Mesenchymal stem cell (in vitro differentiated cells and primary cell): ENCODE data around the gene SNRPD3.

Source experiments
- DNase-seq: peaks from one replicate; pipeline ENCODE4 v3.0.0-alpha.2; 2013
- H2AFZ ChIP-seq: one replicate; pipeline ENCODE4 v1.6.1; 2013; ENCODE audit warnings: low read depth, mild to moderate bottlenecking, control low read depth, inconsistent platforms, low read length, moderate library complexity
- H2AK5ac ChIP-seq: 2 replicates; pipeline ENCODE4 v1.6.1; 2013; ENCODE audit warnings: low read length, moderate library complexity, mild to moderate bottlenecking, inconsistent platforms; ENCODE audit not compliant: severe bottlenecking
- H2BK120ac ChIP-seq: one replicate; pipeline ENCODE4 v1.6.1; 2013; ENCODE audit warnings: low read depth, mild to moderate bottlenecking, inconsistent platforms, low read length, moderate library complexity
- H2BK12ac ChIP-seq, 2 experiments: one replicate each; pipeline ENCODE4 v1.6.1; 2013; ENCODE audit warnings: inconsistent platforms in 2 of 2, low read length in 2 of 2, mild to moderate bottlenecking in 2 of 2, moderate library complexity in 2 of 2, control low read depth in 1 of 2
- H2BK15ac ChIP-seq: one replicate; pipeline ENCODE4 v1.6.1; 2013; ENCODE audit warnings: mild to moderate bottlenecking, low read depth, inconsistent platforms; ENCODE audit not compliant: poor library complexity, severe bottlenecking
- H2BK5ac ChIP-seq: 2 replicates; pipeline ENCODE4 v1.6.1; 2013; ENCODE audit warnings: low read depth, mild to moderate bottlenecking, low read length, control low read depth, inconsistent platforms; ENCODE audit not compliant: poor library complexity, severe bottlenecking
- H3K14ac ChIP-seq, 2 experiments: one replicate each; pipeline ENCODE4 v1.6.1; 2013; ENCODE audit warnings: inconsistent platforms in 2 of 2, low read length in 2 of 2, control low read depth in 1 of 2, mild to moderate bottlenecking in 1 of 2, moderate library complexity in 1 of 2
- H3K18ac ChIP-seq, 2 experiments: one replicate each; pipeline ENCODE4 v1.6.1; 2013; ENCODE audit warnings: inconsistent platforms in 2 of 2, low read length in 2 of 2, control low read depth in 1 of 2, low read depth in 1 of 2, mild to moderate bottlenecking in 1 of 2
- H3K23ac ChIP-seq, 2 experiments: one replicate each; pipeline ENCODE4 v1.6.1; 2013; ENCODE audit warnings: inconsistent platforms in 2 of 2, low read length in 2 of 2, mild to moderate bottlenecking in 2 of 2, moderate library complexity in 2 of 2, control low read depth in 1 of 2
- H3K27ac ChIP-seq: 2 replicates; pipeline ENCODE4 v1.5.1; 2013; ENCODE audit warnings: mild to moderate bottlenecking, moderate library complexity, low read length, control low read depth, inconsistent platforms; ENCODE audit not compliant: poor library complexity, severe bottlenecking
- H3K27me3 ChIP-seq, 2 experiments: 2 replicates each; pipeline versions ENCODE4 v1.6.1 to v1.7.0; 2013; ENCODE audit warnings: low read length in 2 of 2, mild to moderate bottlenecking in 2 of 2, moderate library complexity in 2 of 2, control low read depth in 1 of 2, inconsistent platforms in 1 of 2; ENCODE audit not compliant: control insufficient read depth in 1 of 2, insufficient read depth in 1 of 2
- H3K36me3 ChIP-seq, 2 experiments: 2 replicates each; pipeline versions ENCODE4 v1.6.1 to v1.7.0; 2013; ENCODE audit warnings: low read length in 2 of 2, control low read depth in 1 of 2, inconsistent platforms in 1 of 2, low read depth in 1 of 2, mild to moderate bottlenecking in 1 of 2; ENCODE audit not compliant: insufficient read depth in 2 of 2, control insufficient read depth in 1 of 2
- H3K4ac ChIP-seq, 2 experiments: one replicate each; pipeline ENCODE4 v1.6.1; 2013; ENCODE audit warnings: inconsistent platforms in 2 of 2, low read length in 2 of 2, mild to moderate bottlenecking in 2 of 2, moderate library complexity in 2 of 2, control low read depth in 1 of 2, low read depth in 1 of 2
- H3K4me1 ChIP-seq: 2 replicates; pipeline ENCODE4 v1.6.1; 2013; ENCODE audit warnings: low read depth, low read length, control low read depth; ENCODE audit not compliant: control insufficient read depth, insufficient read depth
- H3K4me2 ChIP-seq: 2 replicates; pipeline ENCODE4 v1.6.1; 2013; ENCODE audit warnings: low read length, mild to moderate bottlenecking, inconsistent platforms; ENCODE audit not compliant: poor library complexity, severe bottlenecking
- H3K4me3 ChIP-seq, 2 experiments: 2 replicates each; pipeline versions ENCODE4 v1.5.1 to v1.7.0; 2013; ENCODE audit warnings: low read length in 2 of 2, mild to moderate bottlenecking in 2 of 2, control low read depth in 1 of 2, low read depth in 1 of 2; ENCODE audit not compliant: insufficient read depth in 1 of 2
- H3K79me1 ChIP-seq: replicated peaks from 2 replicates; pipeline ENCODE4 v1.6.1; 2013; ENCODE audit warnings: mild to moderate bottlenecking, control low read depth, low read length, inconsistent platforms; ENCODE audit not compliant: poor library complexity, severe bottlenecking
- H3K9ac ChIP-seq: 2 replicates; pipeline ENCODE4 v1.7.0; 2013; ENCODE audit warnings: mild to moderate bottlenecking, low read length, moderate library complexity
- H3K9me3 ChIP-seq: 2 replicates; pipeline ENCODE4 v1.7.0; 2013; ENCODE audit warnings: mild to moderate bottlenecking, low read length; ENCODE audit not compliant: control insufficient read depth
- H4K8ac ChIP-seq: one replicate; pipeline ENCODE4 v1.6.1; 2013; ENCODE audit warnings: inconsistent platforms, mild to moderate bottlenecking, low read length, moderate library complexity
- H4K91ac ChIP-seq: one replicate; pipeline ENCODE4 v1.6.1; 2013; ENCODE audit warnings: mild to moderate bottlenecking, low read length, inconsistent platforms
- WGBS: methylation state at CpG from one replicate; pipeline ENCODE4 v1.1.7; 2013; ENCODE audit warnings: mixed read lengths; 5-methylcytosine and 5-hydroxymethylcytosine counted together

SNRPD3 gene

DNA sequence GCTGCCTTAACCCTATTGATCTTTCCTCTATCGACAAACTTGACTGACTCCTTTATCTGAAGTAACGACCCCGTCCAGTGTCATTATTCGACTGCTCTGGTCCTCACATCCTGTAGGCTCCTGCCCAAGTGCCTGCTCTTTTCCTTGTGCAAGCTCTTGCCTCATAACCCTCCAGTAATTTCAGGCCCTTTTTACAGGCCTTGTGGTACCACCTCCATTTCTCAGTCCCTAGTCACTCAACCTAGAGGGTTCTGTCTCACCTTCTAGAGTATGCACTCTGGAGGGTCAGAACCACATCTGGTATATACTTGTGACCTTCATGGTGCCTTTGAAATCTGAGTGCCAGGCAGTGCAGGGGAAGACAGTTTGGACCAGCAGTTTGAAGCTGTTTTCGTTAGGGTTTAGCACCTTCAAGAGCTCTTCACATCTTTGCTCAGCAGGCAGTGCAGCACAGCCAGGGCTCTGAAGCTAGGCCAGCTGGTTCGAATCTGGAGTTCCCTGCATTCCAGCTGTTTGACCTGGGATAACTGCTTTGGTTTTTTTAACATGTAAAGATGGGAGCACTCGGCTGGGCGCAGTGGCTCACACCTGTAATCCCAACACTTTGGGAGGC lies 11.2 kb downstream of the SNRPD3 start:
- H3K36me3 ChIP-seq: peaks cover 44 to 76% of the 10 kb centered on the region in 2 experiments
- H4K8ac ChIP-seq: no peak overlapping the region
- DNase-seq: no peak
- H3K27ac ChIP-seq: no peak overlapping the region
- H3K9me3 ChIP-seq: no peaks in the 10 kb centered on the region
- H3K9ac ChIP-seq: no peak overlapping the region
- H4K91ac ChIP-seq: no peak overlapping the region
- no peak overlapping the region for H3K4ac ChIP-seq
- 86% methylated on average over 8 of the region's 8 CpGs for WGBS
- no peak overlapping the region for H2BK15ac ChIP-seq
- no peak overlapping the region for H3K4me2 ChIP-seq
- H2BK12ac ChIP-seq: no peak overlapping the region
- H2BK120ac ChIP-seq: no peak overlapping the region
- H3K79me1 ChIP-seq: peaks cover 33% of the 10 kb centered on the region
- no peak overlapping the region for H2BK5ac ChIP-seq
- no peak overlapping the region for H3K18ac ChIP-seq
- H3K27me3 ChIP-seq: no peaks in the 10 kb centered on the region
- H3K14ac ChIP-seq: no peak overlapping the region
- H3K4me1 ChIP-seq: peaks cover 7% of the 10 kb centered on the region
- no peak overlapping the region for H2AK5ac ChIP-seq
- no peak overlapping the region for H3K23ac ChIP-seq
- no peak overlapping the region for H2AFZ ChIP-seq
- H3K4me3 ChIP-seq: no peak overlapping the region

DNA sequence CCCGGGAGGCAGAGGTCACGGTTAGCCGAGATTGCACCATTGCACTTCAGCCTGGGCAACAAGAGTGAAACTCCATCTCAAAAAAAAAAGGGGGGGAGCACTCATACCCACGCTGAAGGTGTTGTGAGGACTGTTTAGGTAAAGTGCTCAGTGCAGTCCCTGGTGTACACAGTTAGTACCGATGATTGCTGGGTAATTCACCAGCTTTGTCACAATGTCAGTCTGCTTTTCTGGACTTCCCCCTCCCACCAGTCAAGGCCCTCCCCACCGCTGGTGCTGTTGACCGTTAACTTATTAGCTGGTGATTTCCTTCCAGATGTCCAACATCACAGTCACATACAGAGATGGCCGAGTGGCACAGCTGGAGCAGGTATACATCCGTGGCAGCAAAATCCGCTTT lies 11.9 kb downstream of the SNRPD3 start:
- Histone ChIP-seq H3K9me3 (no peaks in the 10 kb centered on the region), H3K79me1 (peaks cover 37% of the 10 kb centered on the region), H3K23ac (no peak overlapping the region), H3K4me3 (no peak overlapping the region), H2BK5ac (no peak overlapping the region), H2AFZ (no peak overlapping the region), H3K9ac (no peak overlapping the region), H4K8ac (no peak overlapping the region), H2BK15ac (no peak overlapping the region), H3K18ac (no peak overlapping the region), H3K27me3 (no peaks in the 10 kb centered on the region), H3K27ac (no peak overlapping the region), H3K4ac (no peak overlapping the region), H4K91ac (no peak overlapping the region), H2BK120ac (no peak overlapping the region), H3K4me2 (no peak overlapping the region), H3K36me3 (peaks cover 48 to 79% of the 10 kb centered on the region in 2 experiments), H3K14ac (no peak overlapping the region), H3K4me1 (peaks cover 7% of the 10 kb centered on the region), H2AK5ac (no peak overlapping the region), H2BK12ac (no peak overlapping the region)
- WGBS: 96% methylated on average over 10 of the region's 10 CpGs
- no peak for DNase-seq

DNA sequence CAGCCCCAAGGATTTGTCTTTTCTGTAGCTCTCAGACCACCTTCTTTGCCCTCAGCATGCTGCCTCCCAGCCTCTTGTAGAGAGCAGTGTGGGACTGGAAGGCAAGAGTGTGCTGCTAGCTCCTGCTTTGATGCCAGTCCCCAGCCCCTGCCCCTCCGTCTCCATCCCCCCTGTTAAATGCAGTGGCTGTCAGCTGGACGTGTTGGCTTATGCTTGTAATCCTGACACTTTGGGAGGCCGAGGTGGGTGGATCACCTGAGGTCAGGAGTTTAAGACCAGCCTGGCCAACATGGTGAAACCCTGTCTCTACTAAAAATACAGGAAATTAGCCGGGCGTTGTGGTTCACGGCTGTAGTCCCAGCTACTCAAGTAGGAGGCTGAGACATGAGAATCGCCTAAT lies 15.5 kb downstream of the SNRPD3 start:
- H4K91ac ChIP-seq: no peak overlapping the region
- no peak overlapping the region for H3K27ac ChIP-seq
- H2BK5ac ChIP-seq: no peak overlapping the region
- H3K79me1 ChIP-seq: peaks cover 38% of the 10 kb centered on the region
- no peak overlapping the region for H2AFZ ChIP-seq
- no peaks in the 10 kb centered on the region for H3K27me3 ChIP-seq
- DNase-seq: no peak
- H3K4me2 ChIP-seq: no peak overlapping the region
- H2AK5ac ChIP-seq: no peak overlapping the region
- H3K4me1 ChIP-seq: peaks cover 4% of the 10 kb centered on the region
- 98% methylated on average over 7 of the region's 7 CpGs for WGBS
- no peak overlapping the region for H3K4ac ChIP-seq
- no peak overlapping the region for H4K8ac ChIP-seq
- peaks cover 51 to 84% of the 10 kb centered on the region in 2 experiments for H3K36me3 ChIP-seq
- no peaks in the 10 kb centered on the region for H3K9me3 ChIP-seq
- no peak overlapping the region for H2BK12ac ChIP-seq
- H3K18ac ChIP-seq: no peak overlapping the region
- H2BK15ac ChIP-seq: no peak overlapping the region
- H2BK120ac ChIP-seq: no peak overlapping the region
- H3K4me3 ChIP-seq: no peak overlapping the region
- no peak overlapping the region for H3K14ac ChIP-seq
- no peak overlapping the region for H3K23ac ChIP-seq
- no peak overlapping the region for H3K9ac ChIP-seq

DNA sequence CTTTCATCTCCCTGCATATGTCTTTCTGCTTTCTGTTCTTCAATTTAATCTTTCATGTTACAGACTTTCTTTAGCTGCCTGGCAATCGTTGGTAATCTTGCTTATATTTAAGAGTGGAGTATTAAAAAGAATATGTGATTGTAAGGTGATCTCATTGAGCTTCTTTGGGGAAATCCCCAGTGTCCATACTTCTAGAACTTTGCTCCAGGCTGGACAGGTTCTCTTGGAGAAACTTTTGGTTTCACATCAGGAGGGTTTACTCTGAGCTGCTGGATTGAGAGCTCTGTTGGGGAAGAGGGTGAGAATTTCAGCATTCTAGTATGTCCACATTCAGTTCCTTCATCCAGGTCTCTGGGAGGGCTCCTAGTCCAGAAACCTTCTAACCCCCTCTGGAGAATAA lies 21.0 kb downstream of the SNRPD3 start:
- Histone ChIP-seq H3K9me3 (no peaks in the 10 kb centered on the region), H3K4me1 (peaks cover 2% of the 10 kb centered on the region), H3K9ac (no peak overlapping the region), H3K23ac (no peak overlapping the region), H4K91ac (no peak overlapping the region), H3K36me3 (peaks cover 22 to 56% of the 10 kb centered on the region in 2 experiments), H3K4me2 (no peak overlapping the region), H3K27ac (no peak overlapping the region), H2BK5ac (no peak overlapping the region), H2AK5ac (no peak overlapping the region), H3K27me3 (no peaks in the 10 kb centered on the region), H3K4me3 (no peak overlapping the region), H3K14ac (no peak overlapping the region), H2BK15ac (no peak overlapping the region), H3K79me1 (peaks cover 9% of the 10 kb centered on the region), H2AFZ (no peak overlapping the region), H2BK120ac (no peak overlapping the region), H3K4ac (no peak overlapping the region), H3K18ac (no peak overlapping the region), H4K8ac (no peak overlapping the region), H2BK12ac (no peak overlapping the region)
- 100% methylated on average over 1 of the region's 1 CpG for WGBS
- no peak for DNase-seq
